ENCODE measurements around the gene CDH26.

- TF ChIP-seq, protein P1, sequence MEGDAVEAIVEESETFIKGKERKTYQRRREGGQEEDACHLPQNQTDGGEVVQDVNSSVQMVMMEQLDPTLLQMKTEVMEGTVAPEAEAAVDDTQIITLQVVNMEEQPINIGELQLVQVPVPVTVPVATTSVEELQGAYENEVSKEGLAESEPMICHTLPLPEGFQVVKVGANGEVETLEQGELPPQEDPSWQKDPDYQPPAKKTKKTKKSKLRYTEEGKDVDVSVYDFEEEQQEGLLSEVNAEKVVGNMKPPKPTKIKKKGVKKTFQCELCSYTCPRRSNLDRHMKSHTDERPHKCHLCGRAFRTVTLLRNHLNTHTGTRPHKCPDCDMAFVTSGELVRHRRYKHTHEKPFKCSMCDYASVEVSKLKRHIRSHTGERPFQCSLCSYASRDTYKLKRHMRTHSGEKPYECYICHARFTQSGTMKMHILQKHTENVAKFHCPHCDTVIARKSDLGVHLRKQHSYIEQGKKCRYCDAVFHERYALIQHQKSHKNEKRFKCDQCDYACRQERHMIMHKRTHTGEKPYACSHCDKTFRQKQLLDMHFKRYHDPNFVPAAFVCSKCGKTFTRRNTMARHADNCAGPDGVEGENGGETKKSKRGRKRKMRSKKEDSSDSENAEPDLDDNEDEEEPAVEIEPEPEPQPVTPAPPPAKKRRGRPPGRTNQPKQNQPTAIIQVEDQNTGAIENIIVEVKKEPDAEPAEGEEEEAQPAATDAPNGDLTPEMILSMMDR (IDR thresholded peaks at IDR 0.05): no peak
- no peak for TF ChIP-seq ZFX (IDR thresholded peaks at IDR 0.05; ENCODE audit: borderline replicate concordance)
Measured at GRCh38 chr20:59912609-59913008, 45.6 kb upstream of the CDH26 start.

All from 22Rv1 (cell line).